GM12801 (cell line): ENCODE results near the gene KPTN.

Experiments used
- CTCF ChIP-seq: IDR thresholded peaks from one replicate; pipeline ENCODE4 v1.5.1; 2011; ENCODE audit warnings: control low read depth; ENCODE audit not compliant: insufficient read length; ENCODE audit errors: extremely low read depth

KPTN gene

GRCh38 chr19:47483800-47484690 is at the start of gene KPTN:
Gene KPTN, minus strand, starts transcription at chr19:47484219. Its CDS starts 59 bp downstream, at chr19:47484160.
- TF ChIP-seq CTCF: no peak

- no peak for TF ChIP-seq CTCF
Observed at GRCh38 chr19:47531640-47532387, 47.8 kb upstream of the KPTN start.

DNA sequence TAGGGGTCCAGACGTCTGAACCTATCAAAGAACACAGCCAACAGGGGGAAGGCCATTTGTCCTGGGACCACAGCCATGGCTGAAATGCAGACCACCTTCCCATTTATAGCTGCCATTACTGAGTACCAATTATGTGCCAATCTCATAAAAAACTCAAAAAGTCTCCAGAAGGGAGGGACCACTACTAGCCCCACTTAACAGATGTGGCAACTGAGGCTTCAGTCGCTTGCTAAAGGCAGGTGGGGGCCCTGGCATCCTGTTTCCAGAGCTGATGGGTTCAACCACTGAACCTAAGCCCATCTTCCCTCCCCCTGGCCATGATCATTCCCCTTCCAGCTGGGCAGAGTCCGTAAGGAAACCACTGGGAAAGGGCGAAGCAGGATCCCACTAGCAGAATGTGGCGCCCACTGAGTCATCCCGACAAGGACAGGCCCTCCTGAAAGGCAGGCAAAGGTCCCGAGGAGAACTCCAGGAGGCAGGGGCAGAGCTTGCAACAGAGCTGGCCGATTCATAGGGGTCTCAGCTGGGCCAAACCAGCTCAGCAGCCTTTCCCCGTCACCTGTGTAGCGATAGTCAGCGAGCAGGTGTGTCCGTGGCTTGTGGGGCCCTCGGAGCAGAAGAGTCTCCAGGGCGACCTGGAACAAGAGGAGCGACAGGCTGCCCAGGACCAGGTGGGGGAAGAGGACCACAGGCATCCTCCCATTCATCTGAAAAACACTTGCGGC is 45.2 kb upstream of the KPTN start:
- no peak for TF ChIP-seq CTCF

- no peak for TF ChIP-seq CTCF
Observed at GRCh38 chr19:47526798-47527197, 42.8 kb upstream of the KPTN start.

- TF ChIP-seq CTCF: no peak
Observed at GRCh38 chr19:47523473-47523872, 39.5 kb upstream of the KPTN start.

GRCh38 chr19:47521473-47522180 is 37.6 kb upstream of the KPTN start:
- TF ChIP-seq CTCF: no peak
